T-helper 1 cell treated with Interleukin-12 subunit alpha and Interleukin-12 subunit beta and Interleukin-4 antibody, amounts not matched to agents 30 μg/mL and 1 μg/mL, for 36 hours (primary cell): Measurements from ENCODE around the gene UFL1.
"Not testable (repeated sequence)": the region's sequence is repeated elsewhere in the genome, so short reads cannot be mapped to it uniquely, and the experiment has no call there.

Experiments
- H3K27ac Mint-ChIP-seq: one replicate; pipeline ENCODE4 v1.8.0; 2021; ENCODE audit warnings: mild to moderate bottlenecking, mixed read lengths
- H3K27me3 Mint-ChIP-seq: one replicate; pipeline ENCODE4 v1.8.0; 2021; ENCODE audit warnings: low read depth, mixed read lengths
- H3K36me3 Mint-ChIP-seq: one replicate; pipeline ENCODE4 v1.8.0; 2021; ENCODE audit warnings: low read depth, mixed read lengths
- H3K4me1 Mint-ChIP-seq: one replicate; pipeline ENCODE4 v1.8.0; 2021; ENCODE audit warnings: low read depth, mixed read lengths
- H3K4me3 Mint-ChIP-seq: one replicate; pipeline ENCODE4 v1.8.0; 2021; ENCODE audit warnings: mild to moderate bottlenecking, moderate library complexity, mixed read lengths
- H3K9me3 Mint-ChIP-seq: one replicate; pipeline ENCODE4 v1.8.0; 2021; ENCODE audit warnings: mixed read lengths

Gene UFL1

DNA sequence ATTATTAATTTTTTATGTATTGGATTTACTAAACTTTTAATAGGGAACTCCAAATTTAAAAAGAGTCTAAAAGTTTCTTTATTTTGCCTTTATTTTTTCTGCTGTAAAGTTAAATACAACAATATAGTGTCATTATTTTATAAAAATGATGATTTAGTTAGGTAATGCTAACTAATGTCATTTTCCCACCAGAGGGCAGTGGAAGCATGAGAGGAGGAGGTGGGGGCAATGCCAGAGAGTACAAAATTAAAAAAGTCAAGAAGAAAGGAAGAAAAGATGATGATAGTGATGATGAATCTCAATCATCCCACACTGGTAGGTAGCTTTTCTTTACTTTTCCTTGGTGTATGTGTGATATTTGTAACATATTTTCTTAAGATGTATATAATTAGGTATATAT is 21.1 kb downstream of the UFL1 start:
- Mint-ChIP-seq H3K27ac (no peak overlapping the region), H3K9me3 (no peaks in the 10 kb centered on the region)

DNA sequence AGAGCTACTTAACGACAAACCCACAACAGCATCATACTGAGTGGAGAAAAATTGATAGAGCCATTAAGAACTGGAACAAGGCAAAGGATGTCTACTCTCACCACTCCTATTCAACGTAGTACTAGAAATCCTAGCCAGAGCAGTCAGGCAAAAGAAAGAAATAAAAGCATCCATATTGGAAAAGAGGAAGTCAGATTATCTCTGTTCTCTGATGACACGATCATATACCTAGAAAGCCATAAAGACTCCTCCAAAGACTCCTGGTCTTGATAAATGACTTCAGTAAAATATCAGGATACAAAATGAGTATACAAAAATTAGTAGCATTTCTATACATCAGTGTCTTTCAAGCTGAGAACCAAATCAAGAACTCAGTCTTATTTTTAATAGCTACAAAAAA is 24.3 kb downstream of the UFL1 start:
- peaks cover 41% of the 10 kb centered on the region for H3K36me3 Mint-ChIP-seq
- no peak overlapping the region for H3K27ac Mint-ChIP-seq
- H3K4me3 Mint-ChIP-seq, result no peak overlapping the region
- no peaks in the 10 kb centered on the region for H3K4me1 Mint-ChIP-seq
- H3K9me3 Mint-ChIP-seq, result no peaks in the 10 kb centered on the region
- H3K27me3 Mint-ChIP-seq, result no peaks in the 10 kb centered on the region

More for the DNA sequence above, 21.1 kb downstream of the UFL1 start:
- Mint-ChIP-seq H3K4me3 (no peak overlapping the region), H3K36me3 (peaks cover 41% of the 10 kb centered on the region), H3K4me1 (no peaks in the 10 kb centered on the region), H3K27me3 (no peaks in the 10 kb centered on the region)

GRCh38 chr6:96547654-96548053 is 26.0 kb downstream of the UFL1 start:
- no peaks in the 10 kb centered on the region for H3K27me3 Mint-ChIP-seq
- no peaks in the 10 kb centered on the region for H3K4me1 Mint-ChIP-seq
- H3K36me3 Mint-ChIP-seq, result peaks cover 49% of the 10 kb centered on the region
- no peaks in the 10 kb centered on the region for H3K9me3 Mint-ChIP-seq
- H3K27ac Mint-ChIP-seq, result no peak overlapping the region
- no peak overlapping the region for H3K4me3 Mint-ChIP-seq

GRCh38 chr6:96554558-96554957 is 33.0 kb downstream of the UFL1 start:
- Mint-ChIP-seq H3K27ac (no peak overlapping the region), H3K4me3 (no peak overlapping the region), H3K9me3 (no peaks in the 10 kb centered on the region), H3K27me3 (no peaks in the 10 kb centered on the region), H3K36me3 (peaks cover 40% of the 10 kb centered on the region), H3K4me1 (no peaks in the 10 kb centered on the region)

DNA sequence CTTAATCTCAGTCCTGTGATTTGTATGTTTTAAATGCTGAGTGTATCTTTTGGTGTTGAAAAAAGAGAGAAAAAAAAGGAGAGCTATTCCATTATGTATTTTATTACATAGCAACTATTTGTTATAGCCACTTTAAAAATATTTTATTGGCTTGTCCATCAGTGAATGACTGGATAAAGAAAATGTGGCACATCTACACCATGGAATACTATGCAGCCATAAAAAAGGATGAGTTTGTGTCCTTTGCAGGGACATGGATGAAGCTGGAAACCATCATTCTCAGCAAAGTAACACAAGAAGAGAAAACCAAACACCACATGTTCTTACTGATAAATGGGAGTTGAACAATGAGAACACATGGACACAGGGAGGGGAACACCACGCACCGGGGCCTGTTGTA is 38.1 kb downstream of the UFL1 start:
- not testable (repeated sequence) for H3K27ac Mint-ChIP-seq, H3K36me3 Mint-ChIP-seq, H3K4me3 Mint-ChIP-seq, H3K9me3 Mint-ChIP-seq, H3K4me1 Mint-ChIP-seq
- H3K27me3 Mint-ChIP-seq, result peaks cover 12% of the 10 kb centered on the region

- Mint-ChIP-seq H3K4me1 (no peaks in the 10 kb centered on the region), H3K27ac (no peak within 1 kb of the TSS), H3K27me3 (peaks cover 21% of the 10 kb centered on the region), H3K9me3 (no peaks in the 10 kb centered on the region), H3K4me3 (no peak within 1 kb of the TSS), H3K36me3 (no peaks in the 10 kb centered on the region)
These were observed 41.3 kb downstream of the UFL1 start, which contains the start of gene FHL5 for GRCh38 chr6:96562886-96563285. Gene FHL5 (plus strand): TSS chr6:96563128. CDS start chr6:96603614, 40,486 bp downstream.

DNA sequence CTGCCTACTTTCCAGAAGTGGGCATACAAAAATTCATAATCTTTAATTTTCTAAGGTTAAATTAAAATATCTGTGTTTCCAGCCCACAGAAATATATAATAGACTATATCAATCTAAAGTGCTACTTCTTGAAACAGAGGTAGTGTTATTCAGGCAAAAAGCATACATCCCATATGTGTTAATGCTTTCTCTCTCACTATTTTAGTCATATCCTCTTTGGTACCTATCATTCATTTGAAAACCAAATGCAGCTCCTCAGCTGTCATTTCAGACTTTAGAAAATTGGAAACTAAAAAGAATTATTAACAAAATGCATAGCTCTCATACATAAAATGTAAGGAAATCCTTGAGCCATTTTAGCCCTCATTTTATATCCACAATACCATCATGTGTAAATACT is 42.2 kb downstream of the UFL1 start:
- Mint-ChIP-seq H3K27ac (no peak overlapping the region), H3K36me3 (no peaks in the 10 kb centered on the region), H3K27me3 (peaks cover 27% of the 10 kb centered on the region), H3K9me3 (no peaks in the 10 kb centered on the region), H3K4me1 (no peaks in the 10 kb centered on the region), H3K4me3 (no peak overlapping the region)

DNA sequence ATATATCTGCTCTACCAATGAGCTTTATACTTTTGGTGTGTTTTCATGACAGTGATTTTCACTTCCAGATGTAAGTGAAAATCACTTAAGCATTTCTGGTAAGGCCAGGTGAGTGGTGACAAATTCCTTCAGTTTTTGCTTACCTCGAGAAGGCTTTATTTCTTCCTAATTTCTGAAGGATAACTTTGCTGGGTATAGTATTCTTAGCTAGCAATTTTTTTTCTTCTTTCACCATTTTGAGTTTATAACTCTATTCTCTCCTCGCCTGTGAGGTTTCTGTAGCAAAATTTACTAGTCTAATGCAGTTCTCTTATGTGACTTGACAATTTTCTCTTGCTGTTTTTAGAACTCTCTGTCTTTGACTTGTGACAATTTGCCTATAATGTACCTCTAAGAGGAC is 48.4 kb downstream of the UFL1 start:
- H3K9me3 Mint-ChIP-seq, result peaks cover 24% of the 10 kb centered on the region
- peaks cover 17% of the 10 kb centered on the region for H3K27me3 Mint-ChIP-seq
- H3K4me3 Mint-ChIP-seq, result no peak overlapping the region
- no peaks in the 10 kb centered on the region for H3K4me1 Mint-ChIP-seq
- no peak overlapping the region for H3K27ac Mint-ChIP-seq
- H3K36me3 Mint-ChIP-seq, result no peaks in the 10 kb centered on the region

GRCh38 chr6:96571551-96571950 is 49.9 kb downstream of the UFL1 start:
- peaks cover 12% of the 10 kb centered on the region for H3K27me3 Mint-ChIP-seq

DNA sequence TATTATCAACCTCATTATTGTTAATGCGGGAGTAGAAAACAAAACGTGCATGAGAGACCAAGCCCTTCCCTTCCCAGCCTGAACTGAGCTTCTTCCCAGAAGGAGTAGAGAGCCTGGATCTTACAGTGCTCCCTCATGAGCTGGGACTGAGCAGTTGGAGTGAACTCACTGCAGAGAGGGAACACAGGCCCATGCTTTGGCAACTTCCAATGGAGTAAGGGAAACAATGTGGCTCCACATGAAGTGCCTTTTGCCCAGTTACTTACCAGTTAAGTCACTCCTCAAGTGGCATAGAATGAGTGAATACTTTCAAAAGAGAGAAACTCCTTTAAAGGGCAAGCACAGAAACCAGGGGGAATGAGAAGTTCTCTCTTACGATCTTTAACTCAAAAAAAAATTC is 53.8 kb downstream of the UFL1 start:
- Mint-ChIP-seq H3K4me1 (no peaks in the 10 kb centered on the region), H3K4me3 (no peak overlapping the region), H3K36me3 (no peaks in the 10 kb centered on the region), H3K27me3 (peaks cover 7% of the 10 kb centered on the region), H3K27ac (no peak overlapping the region), H3K9me3 (peaks cover 13% of the 10 kb centered on the region)

More at GRCh38 chr6:96571551-96571950, 49.9 kb downstream of the UFL1 start:
- Mint-ChIP-seq H3K9me3 (peaks cover 24% of the 10 kb centered on the region), H3K36me3 (no peaks in the 10 kb centered on the region), H3K4me1 (no peaks in the 10 kb centered on the region), H3K27ac (no peak overlapping the region), H3K4me3 (no peak overlapping the region)

DNA sequence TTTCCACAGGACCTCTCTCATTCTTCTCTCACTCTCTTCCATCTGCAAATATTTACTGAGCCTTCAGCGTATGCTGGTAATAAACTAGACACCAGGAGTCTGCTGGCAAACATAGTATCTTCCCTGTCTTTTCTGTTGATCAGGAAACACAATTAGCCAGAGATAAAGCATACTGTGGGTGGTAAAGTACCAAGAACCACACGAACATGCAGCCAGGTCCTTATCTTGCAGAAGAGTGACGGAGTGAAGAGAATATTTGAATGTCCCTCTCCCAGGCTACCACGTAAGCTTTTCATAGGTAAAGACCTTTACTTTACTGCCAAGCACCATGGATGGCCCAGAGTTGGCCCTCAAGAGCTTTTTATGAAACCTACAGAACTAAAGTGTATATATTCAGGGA is 54.6 kb downstream of the UFL1 start:
- H3K36me3 Mint-ChIP-seq, result no peaks in the 10 kb centered on the region
- no peaks in the 10 kb centered on the region for H3K4me1 Mint-ChIP-seq
- H3K4me3 Mint-ChIP-seq, result no peak overlapping the region
- H3K9me3 Mint-ChIP-seq, result peaks cover 6% of the 10 kb centered on the region
- H3K27me3 Mint-ChIP-seq, result peaks cover 7% of the 10 kb centered on the region
- no peak overlapping the region for H3K27ac Mint-ChIP-seq

- Mint-ChIP-seq H3K9me3 (no peaks in the 10 kb centered on the region), H3K4me3 (no peak overlapping the region), H3K36me3 (no peaks in the 10 kb centered on the region), H3K27me3 (peaks cover 17% of the 10 kb centered on the region), H3K4me1 (no peaks in the 10 kb centered on the region), H3K27ac (no peak overlapping the region)
These were observed 60.4 kb downstream of the UFL1 start for GRCh38 chr6:96582021-96582420.

DNA sequence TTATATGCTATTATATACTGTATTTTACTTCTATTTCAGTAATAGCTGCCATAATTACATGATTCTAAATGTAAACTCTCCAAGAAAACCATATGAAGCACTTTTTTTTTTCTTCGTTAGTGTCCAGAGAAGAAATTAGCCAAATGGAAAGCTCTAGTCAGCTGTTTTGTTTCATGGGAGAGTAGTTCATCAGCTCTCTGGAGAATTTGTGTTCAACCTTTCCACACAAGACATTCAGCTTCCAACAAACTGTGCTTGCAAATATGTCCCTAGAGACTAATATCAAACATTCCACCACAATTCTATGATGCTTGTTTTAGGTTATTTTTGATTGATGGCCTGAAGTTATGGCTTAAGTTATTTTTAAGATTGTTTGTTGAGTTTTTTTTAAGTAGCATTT is 60.8 kb downstream of the UFL1 start:
- H3K36me3 Mint-ChIP-seq, result no peaks in the 10 kb centered on the region
- no peaks in the 10 kb centered on the region for H3K9me3 Mint-ChIP-seq
- no peaks in the 10 kb centered on the region for H3K4me1 Mint-ChIP-seq
- no peak overlapping the region for H3K4me3 Mint-ChIP-seq
- no peak overlapping the region for H3K27ac Mint-ChIP-seq
- H3K27me3 Mint-ChIP-seq, result peaks cover 14% of the 10 kb centered on the region

DNA sequence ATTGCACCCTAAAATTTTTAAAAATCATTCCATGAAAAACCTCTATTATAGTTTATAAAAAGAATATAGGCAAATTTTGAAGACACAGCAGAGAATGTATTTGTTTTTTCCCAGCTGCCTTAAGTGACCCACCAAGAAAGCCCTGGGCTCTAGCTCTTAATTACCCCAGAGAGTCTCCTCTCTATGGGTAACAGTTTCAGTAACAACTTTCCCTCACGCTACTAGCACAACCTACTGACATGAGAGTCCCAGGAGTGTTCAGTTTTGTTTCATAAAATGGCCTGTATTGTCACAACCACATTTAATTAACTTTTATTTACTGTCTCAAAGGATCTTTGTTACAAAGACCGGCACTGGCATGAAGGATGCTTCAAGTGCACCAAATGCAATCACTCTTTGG is 82.8 kb downstream of the UFL1 start:
- no peaks in the 10 kb centered on the region for H3K27me3 Mint-ChIP-seq
- H3K9me3 Mint-ChIP-seq, result no peaks in the 10 kb centered on the region
- H3K36me3 Mint-ChIP-seq, result no peaks in the 10 kb centered on the region
- no peak overlapping the region for H3K4me3 Mint-ChIP-seq
- no peaks in the 10 kb centered on the region for H3K4me1 Mint-ChIP-seq
- no peak overlapping the region for H3K27ac Mint-ChIP-seq
